Measurements from ENCODE around the gene GSTM4. TPM values are rescaled to one million over a fixed set of nuclear protein-coding genes. Genes with fewer than 3 reads are reported as not detected.

The GSTM4 gene
- total RNA-seq, 1 experiment from 2014 or later = 188 TPM

- Histone ChIP-seq H3K27ac (ENCODE audit: low read depth, low read length, poor library complexity, severe bottlenecking) (peak overlapping the region; percentile 92), H3K36me3 (ENCODE audit: insufficient read depth, low read length, poor library complexity, severe bottlenecking) (peaks cover 3% of the 10 kb centered on the region), H3K4me1 (ENCODE audit: insufficient read depth, low read length, poor library complexity, severe bottlenecking) (peaks cover 49% of the 10 kb centered on the region), H3K4me3 (ENCODE audit: low read depth, low read length, poor library complexity, severe bottlenecking) (peak overlapping the region; percentile 88), H3K9me3 (ENCODE audit: low read depth, low read length, poor library complexity, severe bottlenecking) (no peaks in the 10 kb centered on the region), H3K27me3 (replicated peaks; ENCODE audit: insufficient read depth, low read depth, low read length, poor library complexity) (no peaks in the 10 kb centered on the region)
- CTCF ChIA-PET = no interaction called here
- intact Hi-C loops (cut with micrococcal nuclease; ENCODE audit: unreplicated experiment) = loop anchor here (5.0 kb wide), 1 partner anchor 74 kb away; the partner anchor contains the start of gene GNAI3
- BruUV-seq (replicated peaks) = TSS peak; percentile 28
- POLR2A ChIA-PET (ENCODE audit: low non-redundant PET) = no interaction called here
- TF ChIP-seq, protein P1, sequence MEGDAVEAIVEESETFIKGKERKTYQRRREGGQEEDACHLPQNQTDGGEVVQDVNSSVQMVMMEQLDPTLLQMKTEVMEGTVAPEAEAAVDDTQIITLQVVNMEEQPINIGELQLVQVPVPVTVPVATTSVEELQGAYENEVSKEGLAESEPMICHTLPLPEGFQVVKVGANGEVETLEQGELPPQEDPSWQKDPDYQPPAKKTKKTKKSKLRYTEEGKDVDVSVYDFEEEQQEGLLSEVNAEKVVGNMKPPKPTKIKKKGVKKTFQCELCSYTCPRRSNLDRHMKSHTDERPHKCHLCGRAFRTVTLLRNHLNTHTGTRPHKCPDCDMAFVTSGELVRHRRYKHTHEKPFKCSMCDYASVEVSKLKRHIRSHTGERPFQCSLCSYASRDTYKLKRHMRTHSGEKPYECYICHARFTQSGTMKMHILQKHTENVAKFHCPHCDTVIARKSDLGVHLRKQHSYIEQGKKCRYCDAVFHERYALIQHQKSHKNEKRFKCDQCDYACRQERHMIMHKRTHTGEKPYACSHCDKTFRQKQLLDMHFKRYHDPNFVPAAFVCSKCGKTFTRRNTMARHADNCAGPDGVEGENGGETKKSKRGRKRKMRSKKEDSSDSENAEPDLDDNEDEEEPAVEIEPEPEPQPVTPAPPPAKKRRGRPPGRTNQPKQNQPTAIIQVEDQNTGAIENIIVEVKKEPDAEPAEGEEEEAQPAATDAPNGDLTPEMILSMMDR (conservative IDR thresholded peaks at IDR 0.05; ENCODE audit: low read depth, low read length) = no peak
- no peak for TF ChIP-seq EZH2 (IDR thresholded peaks at IDR 0.05; ENCODE audit: borderline replicate concordance, low read depth, low read length, poor library complexity, severe bottlenecking)
- DNase-seq (ENCODE audit: low spot score) = no peak
These were observed 34.3 kb upstream of the GSTM4 start for GRCh38 chr1:109621379-109622136.

GRCh38 chr1:109622137-109622892 lies 33.6 kb upstream of the GSTM4 start:
- Histone ChIP-seq H3K4me1 (ENCODE audit: insufficient read depth, low read length, poor library complexity, severe bottlenecking) (peaks cover 49% of the 10 kb centered on the region), H3K4me3 (ENCODE audit: low read depth, low read length, poor library complexity, severe bottlenecking) (peak overlapping the region; percentile 88), H3K9me3 (ENCODE audit: low read depth, low read length, poor library complexity, severe bottlenecking) (no peaks in the 10 kb centered on the region), H3K36me3 (ENCODE audit: insufficient read depth, low read length, poor library complexity, severe bottlenecking) (peaks cover 10% of the 10 kb centered on the region), H3K27me3 (replicated peaks; ENCODE audit: insufficient read depth, low read depth, low read length, poor library complexity) (no peaks in the 10 kb centered on the region), H3K27ac (ENCODE audit: low read depth, low read length, poor library complexity, severe bottlenecking) (peak overlapping the region; percentile 92)
- BruUV-seq (replicated peaks) = no TSS peak
- ChIA-PET CTCF (no interaction called here), POLR2A (ENCODE audit: low non-redundant PET) (no interaction called here)
- DNase-seq (ENCODE audit: low spot score) = no peak
- no peak for TF ChIP-seq EZH2 (IDR thresholded peaks at IDR 0.05; ENCODE audit: borderline replicate concordance, low read depth, low read length, poor library complexity, severe bottlenecking)
- TF ChIP-seq, protein P1 (conservative IDR thresholded peaks at IDR 0.05; ENCODE audit: low read depth, low read length) = no peak
- intact Hi-C loops (cut with micrococcal nuclease; ENCODE audit: unreplicated experiment) = loop anchor here (5.0 kb wide), 1 partner anchor 75 kb away; the partner anchor contains the start of gene GNAI3

DNA sequence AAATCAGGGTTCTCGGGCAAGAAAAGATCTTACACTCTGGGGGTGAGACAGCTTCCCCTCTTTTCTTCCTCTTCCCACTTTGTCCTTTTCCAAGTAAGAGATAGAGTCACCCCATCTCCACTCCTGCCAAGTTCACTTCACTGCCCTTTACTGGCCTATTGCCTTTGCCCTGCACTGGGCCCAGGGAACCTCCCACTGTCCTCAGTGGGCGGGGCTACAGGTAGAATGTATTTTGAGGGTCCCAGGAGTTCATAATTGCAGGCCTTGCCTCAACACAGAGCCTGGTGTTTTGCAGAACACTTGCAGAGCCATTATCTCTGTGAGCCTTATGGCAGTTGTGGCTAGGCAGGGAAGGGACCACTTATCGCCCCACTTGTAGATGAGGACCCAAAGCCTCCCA lies 33.0 kb upstream of the GSTM4 start:
- intact Hi-C loops (cut with micrococcal nuclease; ENCODE audit: unreplicated experiment) = loop anchor here (5.0 kb wide), 1 partner anchor 76 kb away; the partner anchor contains the start of gene GNAI3
- H3K36me3 ChIP-seq (ENCODE audit: insufficient read depth, low read length, poor library complexity, severe bottlenecking) = peaks cover 16% of the 10 kb centered on the region
- H3K27me3 ChIP-seq (replicated peaks; ENCODE audit: insufficient read depth, low read depth, low read length, poor library complexity) = no peaks in the 10 kb centered on the region
- peaks cover 47% of the 10 kb centered on the region for H3K4me1 ChIP-seq (ENCODE audit: insufficient read depth, low read length, poor library complexity, severe bottlenecking)
- peak overlapping the region; percentile 92 for H3K27ac ChIP-seq (ENCODE audit: low read depth, low read length, poor library complexity, severe bottlenecking)
- no peaks in the 10 kb centered on the region for H3K9me3 ChIP-seq (ENCODE audit: low read depth, low read length, poor library complexity, severe bottlenecking)
- TF ChIP-seq EZH2 (IDR thresholded peaks at IDR 0.05; ENCODE audit: borderline replicate concordance, low read depth, low read length, poor library complexity, severe bottlenecking) = no peak
- TF ChIP-seq, protein P1 (conservative IDR thresholded peaks at IDR 0.05; ENCODE audit: low read depth, low read length) = no peak
- no TSS peak for BruUV-seq (replicated peaks)
- ChIA-PET POLR2A (ENCODE audit: low non-redundant PET) (no interaction called here), CTCF (no interaction called here)
- H3K4me3 ChIP-seq (ENCODE audit: low read depth, low read length, poor library complexity, severe bottlenecking) = no peak overlapping the region
- DNase-seq (ENCODE audit: low spot score) = no peak

Measured in A673 (cell line).